Karpas-422 (cell line): ENCODE results near the gene ASB12. TPM values are rescaled to one million over a fixed set of nuclear protein-coding genes. Genes with fewer than 3 reads are reported as not detected.

ENCODE experiments used
- small RNA-seq: library from RNA; depleted of rRNA; stranded (forward); fragments of <200 nt; gene quantifications from one replicate; pipeline ENCODE3, GENCODE V24; 2014
- total RNA-seq: library from RNA; depleted of rRNA; stranded (reverse); fragments of >200 nt; shearing (Covaris generic); gene quantifications from 2 replicates; pipeline ENCODE4 v1.2.3, GENCODE V29; 2014; ENCODE audit warnings: low replicate concordance; rRNA removed

Gene ASB12
- total RNA-seq, 1 experiment from 2014 or later: 0.41 TPM

Small RNAs within 50 kb of the gene (small RNA-seq; reads per million reads assigned to genes)
- gene RN7SL799P: not detected

Other genes with a start within 250 kb of the ASB12 start
- gene AMER1, start 24.9 kb downstream of the ASB12 start, total RNA-seq: 3.1 and 4.4 TPM in 2 replicates
- 4.6 and 6.3 TPM in 2 replicates for gene MTMR8, start 164.8 kb upstream of the ASB12 start, total RNA-seq